H1 (cell line): Measurements from ENCODE around the gene ID2. TPM values are rescaled to one million over a fixed set of nuclear protein-coding genes. Genes with fewer than 3 reads are reported as not detected.

Experiments used
- CTCF ChIA-PET: fragments of 300-600 bp; sonication (Branson Sonifier 250); formaldehyde crosslinking; loops from one replicate; lab custom pipeline; 2021; ENCODE audit not compliant: partially characterized antibody; lab: Charles Lee
- POLR2A ChIA-PET: fragments of 300-600 bp; sonication (Branson Sonifier 250); formaldehyde crosslinking; loops from one replicate; lab custom pipeline; 2021; ENCODE audit warnings: inconsistent platforms; ENCODE audit not compliant: partially characterized antibody; lab: Charles Lee
- DNase-seq, 2 experiments: peaks; one replicate each; pipeline versions ENCODE4 v3.0.0 to v3.0.0-alpha.2; 2010 to 2022; ENCODE audit warnings: low spot score in 2 of 2, low read depth in 1 of 2, mixed read lengths in 1 of 2
- FAIRE-seq: peaks from 2 replicates; lab custom pipeline; 2011; peaks lifted over from hg19 to GRCh38; lab: Jason Lieb, UNC
- H2AFZ ChIP-seq: 2 replicates; pipeline ENCODE4 v1.8.1; 2012; ENCODE audit warnings: low read length, inconsistent platforms
- H2AK5ac ChIP-seq: 2 replicates; pipeline ENCODE4 v1.6.1; 2013; ENCODE audit warnings: low read depth, low read length
- H2BK120ac ChIP-seq: replicated peaks from 2 replicates; pipeline ENCODE3; 2013; ENCODE audit warnings: low read depth, low read length, inconsistent platforms
- H2BK12ac ChIP-seq: 2 replicates; pipeline ENCODE4 v1.6.1; 2013; ENCODE audit warnings: low read depth, low read length
- H2BK15ac ChIP-seq: 2 replicates; pipeline ENCODE4 v1.6.1; 2013; ENCODE audit warnings: low read length
- H2BK20ac ChIP-seq: 2 replicates; pipeline ENCODE4 v1.6.1; 2013; ENCODE audit warnings: low read length
- H2BK5ac ChIP-seq: 2 replicates; pipeline ENCODE4 v1.6.1; 2013; ENCODE audit warnings: low read depth, low read length
- H3K14ac ChIP-seq: 2 replicates; pipeline ENCODE4 v1.6.1; 2013; ENCODE audit warnings: inconsistent platforms; ENCODE audit not compliant: insufficient read length
- H3K18ac ChIP-seq: 2 replicates; pipeline ENCODE4 v1.6.1; 2013; ENCODE audit warnings: low read length; ENCODE audit errors: extremely low read depth
- H3K23ac ChIP-seq: 2 replicates; pipeline ENCODE4 v1.6.1; 2013; ENCODE audit warnings: inconsistent platforms; ENCODE audit not compliant: insufficient read length
- H3K23me2 ChIP-seq: 2 replicates; pipeline ENCODE4 v1.6.1; 2013; ENCODE audit warnings: low read depth, low read length
- H3K27ac ChIP-seq: 2 replicates; pipeline ENCODE4 v1.6.1; 2011; ENCODE audit warnings: low read depth, low read length, inconsistent platforms
- H3K27me3 ChIP-seq, 4 experiments: replicated peaks in 1 of 4; 1 replicate in 1 of 4; 2 replicates in 3 of 4; pipeline versions ENCODE4 v1.6.1 to v1.8.1; 2011 to 2013; ENCODE audit warnings: low read length in 3 of 4, mild to moderate bottlenecking in 3 of 4, inconsistent platforms in 2 of 4, mixed read lengths in 2 of 4, moderate library complexity in 1 of 4; ENCODE audit not compliant: control insufficient read depth in 3 of 4, insufficient read depth in 3 of 4; ENCODE audit errors: extremely low read depth in 1 of 4
- H3K36me3 ChIP-seq, 4 experiments: 2 replicates each; pipeline versions ENCODE4 v1.6.1 to v1.8.1; 2011 to 2013; ENCODE audit warnings: mild to moderate bottlenecking in 4 of 4, low read length in 3 of 4, moderate library complexity in 2 of 4, control low read depth in 1 of 4, inconsistent platforms in 1 of 4; ENCODE audit not compliant: insufficient read depth in 4 of 4, control insufficient read depth in 2 of 4
- H3K4ac ChIP-seq: replicated peaks from 2 replicates; pipeline ENCODE3; 2013; ENCODE audit warnings: low read length, low read depth, mixed read lengths, inconsistent platforms; ENCODE audit not compliant: insufficient read length
- H3K4me1 ChIP-seq, 4 experiments: replicated peaks in 1 of 4; 1 replicate in 1 of 4; 2 replicates in 3 of 4; pipeline versions ENCODE4 v1.6.1 to v1.8.1; 2011 to 2013; ENCODE audit warnings: low read length in 3 of 4, inconsistent platforms in 2 of 4, mixed read lengths in 1 of 4; ENCODE audit not compliant: insufficient read depth in 4 of 4, control insufficient read depth in 3 of 4
- H3K4me2 ChIP-seq, 2 experiments: 2 replicates each; pipeline versions ENCODE4 v1.6.1 to v1.8.1; 2011 to 2013; ENCODE audit warnings: low read depth in 2 of 2, low read length in 2 of 2, control low read depth in 1 of 2, inconsistent platforms in 1 of 2, mild to moderate bottlenecking in 1 of 2; ENCODE audit not compliant: insufficient read depth in 1 of 2
- H3K4me3 ChIP-seq, 4 experiments: fragments of 200-600, 300-600 bp in 1 of 4; sonication (generic), shearing (Covaris generic), sonication (Bioruptor Twin) in 1 of 4; 2 replicates each; pipeline versions ENCODE4 v1.5.1 to v1.8.1; 2011 to 2016; ENCODE audit warnings: low read length in 4 of 4, low read depth in 3 of 4, control low read depth in 2 of 4, inconsistent platforms in 2 of 4, mild to moderate bottlenecking in 2 of 4, mixed read lengths in 1 of 4, moderate library complexity in 1 of 4; ENCODE audit not compliant: insufficient read depth in 2 of 4; ENCODE audit errors: extremely low read depth in 1 of 4
- H3K56ac ChIP-seq: replicated peaks from 2 replicates; pipeline ENCODE3; 2013; ENCODE audit warnings: low read depth, mild to moderate bottlenecking, mixed read lengths, low read length, inconsistent platforms; ENCODE audit not compliant: insufficient read length
- H3K79me1 ChIP-seq: 2 replicates; pipeline ENCODE4 v1.6.1; 2013; ENCODE audit warnings: low read depth, low read length, control low read depth
- H3K79me2 ChIP-seq, 2 experiments: 2 replicates each; pipeline versions ENCODE4 v1.6.1 to v1.8.1; 2012 to 2013; ENCODE audit warnings: low read length in 2 of 2, mild to moderate bottlenecking in 2 of 2, inconsistent platforms in 1 of 2; ENCODE audit not compliant: insufficient read depth in 2 of 2, control insufficient read depth in 1 of 2
- H3K9ac ChIP-seq, 4 experiments: replicated peaks in 1 of 4; 1 replicate in 1 of 4; 2 replicates in 3 of 4; pipeline versions ENCODE4 v1.6.1 to v1.8.1; 2011 to 2013; ENCODE audit warnings: low read depth in 3 of 4, low read length in 3 of 4, control low read depth in 2 of 4, mild to moderate bottlenecking in 2 of 4, moderate library complexity in 2 of 4, inconsistent platforms in 1 of 4; ENCODE audit errors: extremely low read depth in 1 of 4
- H3K9me3 ChIP-seq, 2 experiments: 2 replicates each; pipeline versions ENCODE4 v1.6.1 to v1.8.1; 2012 to 2013; ENCODE audit warnings: mild to moderate bottlenecking in 2 of 2, moderate library complexity in 2 of 2, control low read depth in 1 of 2, inconsistent platforms in 1 of 2, low read depth in 1 of 2, low read length in 1 of 2, mixed read lengths in 1 of 2; ENCODE audit not compliant: insufficient read depth in 2 of 2
- H4K20me1 ChIP-seq, 2 experiments: replicated peaks in 1 of 2; 2 replicates each; pipeline versions ENCODE3 to v1.8.1; 2011 to 2013; ENCODE audit warnings: inconsistent platforms in 2 of 2, low read length in 2 of 2, mild to moderate bottlenecking in 1 of 2; ENCODE audit not compliant: insufficient read depth in 2 of 2, control insufficient read depth in 1 of 2
- H4K5ac ChIP-seq: 2 replicates; pipeline ENCODE4 v1.6.1; 2013; ENCODE audit warnings: low read length, low read depth, mixed read lengths, inconsistent platforms; ENCODE audit not compliant: insufficient read length
- H4K8ac ChIP-seq: 2 replicates; pipeline ENCODE4 v1.8.0; 2013; ENCODE audit warnings: mild to moderate bottlenecking, moderate library complexity, low read length, inconsistent platforms; ENCODE audit not compliant: insufficient read depth; ENCODE audit errors: extremely low read depth
- H4K91ac ChIP-seq: replicated peaks from 2 replicates; pipeline ENCODE3; 2013; ENCODE audit warnings: low read length, mixed read lengths, inconsistent platforms; ENCODE audit not compliant: insufficient read length
- RAD21 ChIP-seq, 2 experiments: IDR thresholded peaks in 1 of 2; conservative IDR thresholded peaks in 1 of 2; 2 replicates each; pipeline ENCODE4 v1.6.1; 2011; ENCODE audit warnings: low read depth in 2 of 2, low read length in 2 of 2, improper control_type of control experiment in 1 of 2, inconsistent platforms in 1 of 2, mild to moderate bottlenecking in 1 of 2, moderate library complexity in 1 of 2
- SP1 ChIP-seq: IDR thresholded peaks from 2 replicates; pipeline ENCODE4 v1.6.1; 2011; ENCODE audit warnings: low read depth, low read length
- WGBS, 2 experiments: shearing (Covaris generic) in 1 of 2; methylation state at CpG; one replicate each; pipeline versions ENCODE4 v1.1.6 to v1.1.7; 2013 to 2015; ENCODE audit warnings: low lambda C conversion rate in 2 of 2, mixed read lengths in 2 of 2, inconsistent platforms in 1 of 2, low coverage in 1 of 2, missing lambda C conversion rate in 1 of 2; ENCODE audit not compliant: insufficient replicate concordance in 2 of 2, insufficient coverage in 1 of 2, insufficient read length in 1 of 2; ENCODE audit errors: extremely low coverage in 1 of 2, missing lambda C conversion rate in 1 of 2; 5-methylcytosine and 5-hydroxymethylcytosine counted together
- polyA plus RNA-seq, 7 experiments: library from polyadenylated mRNA; depleted of rRNA in 3 of 7; stranded (reverse) in 5 of 7; unstranded in 2 of 7; fragments of >200 nt in 5 of 7; fragments of 200-250 nt in 2 of 7; gene quantifications; 1 replicate in 5 of 7; 2 replicates in 1 of 7; 4 replicates in 1 of 7; pipeline versions ENCODE4 v1.2.1 to v1.2.3, GENCODE V29; 2011 to 2013; ENCODE audit warnings: missing spikeins in 2 of 7, mixed read lengths in 2 of 7
- total RNA-seq: library from RNA; stranded (reverse); fragmentation: NEBNext Ultra II Directional; extraction: Animal tissue kit (Norgen Biotek cat#: 25700); gene quantifications from 2 replicates; pipeline ENCODE4 v1.2.1, GENCODE V29; 2021

ID2 gene
- total and polyA plus RNA-seq, 2 of the 8 experiments (the other 6 are each of a cell fraction or from before 2014, with no cell fraction given), result 36.7 to 214 TPM

DNA sequence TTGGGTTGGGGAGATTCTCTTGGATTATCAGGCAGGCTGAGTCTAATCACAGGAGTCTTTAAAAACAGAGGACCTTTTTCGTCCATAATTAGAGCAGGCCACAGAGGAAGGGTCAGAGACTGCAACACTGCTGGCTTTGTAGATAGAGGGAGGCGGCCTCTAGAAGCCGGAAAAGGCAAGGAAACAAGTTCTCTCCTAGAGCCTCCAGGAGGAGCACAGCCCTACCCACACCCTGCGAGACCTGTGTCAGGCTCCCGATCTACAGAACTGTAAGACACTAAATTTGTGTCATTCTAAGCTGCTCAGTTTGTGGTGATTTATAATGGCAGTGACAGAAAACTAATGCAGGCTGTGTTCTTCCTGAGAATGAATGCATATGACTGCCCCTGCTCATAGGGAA, 15.3 kb downstream of the ID2 start:
- no peak overlapping the region for H2BK15ac ChIP-seq
- ChIA-PET POLR2A (no interaction called here), CTCF (no interaction called here)
- no peaks in the 10 kb centered on the region for H4K20me1 ChIP-seq
- H2AFZ ChIP-seq, result no peak overlapping the region
- 93% methylated on average over 5 of the region's 5 CpGs; no CpG with 5 or more reads in 1 of the 2 experiments for WGBS, 2 experiments
- no peak overlapping the region for H4K91ac ChIP-seq
- no peak overlapping the region for H3K27ac ChIP-seq
- no peak overlapping the region for H3K23ac ChIP-seq
- H3K56ac ChIP-seq, result no peak overlapping the region
- no peak overlapping the region for H4K5ac ChIP-seq
- H3K4me3 ChIP-seq, result no peak overlapping the region
- no peak overlapping the region for H2BK12ac ChIP-seq
- H3K4me1 ChIP-seq, result peaks cover 0 to 4% (median 0%) of the 10 kb centered on the region in 4 experiments; a peak in 3 of 7 replicates
- no peak for FAIRE-seq
- no peaks in the 10 kb centered on the region for H3K27me3 ChIP-seq
- no peak for DNase-seq
- no peaks in the 10 kb centered on the region for H3K9me3 ChIP-seq
- no peak overlapping the region for H3K18ac ChIP-seq
- no peak overlapping the region for H3K9ac ChIP-seq
- H3K36me3 ChIP-seq, result no peaks in the 10 kb centered on the region
- H2BK20ac ChIP-seq, result no peak overlapping the region
- no peak overlapping the region for H2BK5ac ChIP-seq
- H3K23me2 ChIP-seq, result no peaks in the 10 kb centered on the region; the same call in 1 of the 2 replicates
- no peak overlapping the region for H2AK5ac ChIP-seq
- no peaks in the 10 kb centered on the region for H3K79me1 ChIP-seq
- H3K4me2 ChIP-seq, result no peak overlapping the region
- no peak overlapping the region for H3K4ac ChIP-seq
- H4K8ac ChIP-seq, result no peak overlapping the region
- H3K14ac ChIP-seq, result no peak overlapping the region
- no peaks in the 10 kb centered on the region for H3K79me2 ChIP-seq
- no peak overlapping the region for H2BK120ac ChIP-seq
- no peak for TF ChIP-seq SP1
- TF ChIP-seq RAD21 (IDR thresholded peaks at IDR 0.05 in 1 of 2, conservative IDR thresholded peaks at IDR 0.05 in 1 of 2; ENCODE audit: low read depth in 2 of 2, low read length in 2 of 2), result peak in 1 of 2 experiments; percentile 9; a peak in 1 of 4 replicates
